Glomerular endothelial cell (primary cell): ENCODE measurements around the gene KIF25. TPM values are rescaled to one million over a fixed set of nuclear protein-coding genes. Genes with fewer than 3 reads are reported as not detected.

Source experiments
- DNase-seq: peaks from one replicate; pipeline ENCODE4 v3.0.0-alpha.2; 2011; ENCODE audit warnings: low read depth, low spot score; ENCODE audit errors: extremely low read depth
- total RNA-seq: library from RNA; depleted of rRNA; stranded (reverse); fragments of >200 nt; gene quantifications from 2 replicates; pipeline ENCODE4 v1.2.3, GENCODE V29; 2015

Gene KIF25
- total RNA-seq, 1 donor from 2014 or later: not detected

DNA sequence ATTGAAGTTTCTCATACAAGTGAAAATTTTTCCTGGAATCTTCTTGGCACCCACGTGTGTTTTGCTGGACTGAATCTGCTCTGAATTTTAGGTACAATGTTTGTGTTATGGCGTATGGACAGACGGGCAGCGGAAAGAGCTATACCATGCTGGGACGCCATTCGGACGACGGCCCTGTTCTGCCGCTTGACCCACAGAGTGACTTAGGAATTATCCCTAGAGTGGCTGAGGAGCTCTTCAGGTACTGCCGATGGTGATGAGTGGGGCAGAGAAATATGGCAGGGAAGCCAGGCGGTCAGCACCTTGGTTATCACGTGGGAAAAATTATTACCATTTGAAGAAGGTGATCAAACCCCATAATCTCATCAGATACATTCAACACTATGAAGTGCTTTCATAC, 36.3 kb downstream of the KIF25 start:
- no peak for DNase-seq

DNA sequence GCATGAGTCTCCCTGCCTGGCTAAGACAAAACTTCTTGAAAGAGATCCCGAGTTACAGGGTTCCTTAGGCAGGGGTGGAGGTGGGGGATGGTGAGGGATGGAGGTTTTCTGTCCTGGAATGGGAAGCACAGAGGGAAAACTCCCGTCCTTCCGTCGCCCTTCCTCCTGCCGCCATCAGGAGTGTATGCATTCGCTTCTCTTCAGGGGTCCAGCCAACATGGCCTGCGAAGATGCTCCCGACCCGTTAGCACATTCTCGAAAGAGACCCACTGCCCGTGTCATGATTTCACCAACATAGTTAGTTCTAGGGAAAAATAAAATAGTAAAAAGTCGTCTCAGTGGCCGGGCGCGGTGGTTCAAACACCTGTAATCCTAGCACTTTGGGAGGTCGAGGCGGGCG, 37.1 kb downstream of the KIF25 start:
- DNase-seq: no peak

DNA sequence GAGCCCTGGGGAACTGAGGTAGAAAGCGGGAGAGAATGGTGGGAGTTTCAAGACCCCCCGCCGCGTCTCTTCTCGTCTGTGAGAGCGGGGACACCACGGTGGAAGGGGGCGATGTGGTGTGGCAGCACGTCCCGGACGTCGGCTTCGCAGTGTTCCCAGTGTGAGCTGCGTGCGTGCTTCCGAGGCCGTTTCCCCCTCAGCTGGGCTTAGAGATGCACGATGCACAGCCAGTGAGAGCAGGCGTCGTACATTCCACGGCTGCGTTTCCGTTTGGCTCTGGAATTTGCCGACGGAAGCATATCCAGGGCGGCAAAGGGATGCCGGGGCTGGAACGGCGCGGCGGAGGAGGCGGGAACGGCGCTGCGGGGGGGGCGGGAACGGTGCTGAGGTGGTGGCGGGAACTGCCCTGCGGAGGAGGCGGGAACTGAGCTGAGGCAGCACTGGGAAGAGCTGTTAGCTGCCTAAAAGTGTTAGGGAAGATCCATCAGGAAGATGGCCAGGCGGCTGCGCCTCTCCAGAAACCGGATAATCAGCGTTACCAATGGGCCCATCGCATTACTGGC, 37.7 kb downstream of the KIF25 start:
- peak; percentile 56 for DNase-seq

DNA sequence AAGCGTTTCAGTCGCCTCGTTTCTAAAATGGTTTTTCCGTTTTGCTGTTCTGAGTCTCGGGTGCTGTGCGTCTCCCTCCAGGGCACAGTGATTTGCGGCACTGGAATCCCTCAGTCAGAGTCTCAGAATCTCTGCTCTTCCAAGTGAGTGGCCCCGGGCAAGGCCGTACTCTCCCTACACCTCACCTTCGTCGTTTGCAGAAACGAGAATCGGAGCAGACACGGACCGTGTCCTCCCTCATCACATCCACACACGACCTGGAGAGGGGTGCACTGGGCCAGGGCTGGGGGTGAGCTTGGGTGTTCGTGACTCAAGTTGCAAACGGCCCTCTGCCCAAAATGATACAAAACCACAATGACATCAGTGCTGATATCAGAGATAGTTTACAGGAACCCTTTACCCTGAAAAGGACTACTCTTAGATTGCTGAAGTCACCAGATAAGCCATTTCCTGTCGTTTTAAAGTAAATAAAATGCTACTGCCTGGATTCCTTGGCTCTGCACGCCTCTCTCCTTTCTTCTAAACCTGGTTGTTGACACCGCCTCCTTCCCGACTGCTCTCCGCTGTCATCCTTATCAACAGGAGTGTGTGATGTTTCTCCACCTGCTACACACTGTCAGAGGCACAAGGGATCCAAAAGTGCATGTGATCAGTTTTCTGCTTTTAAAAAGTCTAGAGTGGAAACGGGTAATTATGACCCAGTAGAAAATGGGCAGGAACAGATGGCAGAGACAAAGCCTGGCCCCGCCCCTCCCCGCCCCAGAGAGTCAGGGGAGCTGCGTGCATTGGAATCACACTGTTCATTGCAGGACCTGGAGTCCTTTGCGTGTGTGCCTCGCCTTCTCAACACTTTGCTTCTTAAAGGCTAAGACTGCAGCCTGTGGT, 38.4 kb downstream of the KIF25 start:
- DNase-seq: no peak

DNA sequence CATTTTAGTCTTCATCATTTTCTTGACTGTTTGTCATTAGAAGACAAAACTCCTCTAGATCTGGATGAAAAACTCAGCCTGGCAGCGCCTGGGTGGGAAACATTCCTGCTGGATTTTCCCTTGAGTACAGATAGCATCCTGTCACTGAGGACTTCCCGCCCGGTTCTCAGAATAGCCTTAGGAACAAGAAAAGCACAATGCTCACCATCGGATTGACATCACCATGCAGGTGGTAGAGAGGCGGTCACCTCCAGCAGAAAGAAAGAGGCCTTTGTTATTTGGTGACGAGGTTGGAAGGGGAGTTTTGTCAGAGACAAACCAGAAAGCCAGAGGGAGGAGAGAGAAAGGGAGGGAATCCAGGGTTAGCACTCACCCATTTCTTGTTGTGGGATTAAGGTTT, 39.8 kb downstream of the KIF25 start:
- no peak for DNase-seq

DNA sequence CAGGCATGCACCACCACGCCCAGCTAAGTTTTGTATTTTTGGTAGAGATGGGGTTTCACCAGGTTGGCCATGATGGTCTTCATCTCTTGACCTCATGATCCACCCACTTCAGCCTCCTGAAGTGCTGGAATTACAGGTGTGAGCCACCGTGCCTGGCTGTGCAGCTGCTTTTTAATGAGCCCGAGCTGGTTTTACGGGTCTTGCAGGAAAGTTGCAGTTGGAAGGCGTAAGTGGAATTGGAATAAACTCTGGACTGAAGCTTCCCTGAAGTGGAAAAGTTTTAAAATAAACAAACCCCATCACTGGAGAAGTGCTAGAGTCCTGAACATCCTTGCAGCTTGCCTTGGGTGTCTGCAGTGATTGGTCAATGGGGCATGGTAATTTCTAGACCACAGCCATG, 40.4 kb downstream of the KIF25 start:
- no peak for DNase-seq

DNA sequence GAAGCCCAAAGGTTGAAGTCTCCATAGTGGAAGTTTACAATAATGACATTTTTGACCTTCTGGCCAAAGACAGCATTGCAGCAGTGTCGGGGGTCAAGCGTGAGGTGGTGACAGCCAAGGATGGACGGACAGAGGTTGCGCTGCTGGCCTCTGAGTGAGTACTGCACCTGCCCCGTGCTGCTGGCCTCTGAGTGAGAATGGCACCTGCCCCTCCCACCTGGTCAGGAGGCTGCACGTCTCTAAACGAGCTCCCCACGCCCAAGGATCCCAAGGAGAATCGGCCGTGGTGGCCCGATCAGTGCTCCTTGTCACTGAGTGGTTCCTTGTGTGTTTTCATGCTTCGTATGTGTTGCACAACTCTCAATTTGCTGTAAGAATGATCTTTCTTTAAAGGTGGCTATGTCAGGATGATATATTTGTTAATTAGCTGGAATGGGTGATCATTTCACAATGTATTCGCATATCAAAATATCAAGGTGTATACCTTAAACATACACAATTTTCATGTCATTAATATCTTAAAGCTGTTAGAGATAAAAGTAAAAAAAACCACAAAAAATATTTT, 41.2 kb downstream of the KIF25 start:
- no peak for DNase-seq

DNA sequence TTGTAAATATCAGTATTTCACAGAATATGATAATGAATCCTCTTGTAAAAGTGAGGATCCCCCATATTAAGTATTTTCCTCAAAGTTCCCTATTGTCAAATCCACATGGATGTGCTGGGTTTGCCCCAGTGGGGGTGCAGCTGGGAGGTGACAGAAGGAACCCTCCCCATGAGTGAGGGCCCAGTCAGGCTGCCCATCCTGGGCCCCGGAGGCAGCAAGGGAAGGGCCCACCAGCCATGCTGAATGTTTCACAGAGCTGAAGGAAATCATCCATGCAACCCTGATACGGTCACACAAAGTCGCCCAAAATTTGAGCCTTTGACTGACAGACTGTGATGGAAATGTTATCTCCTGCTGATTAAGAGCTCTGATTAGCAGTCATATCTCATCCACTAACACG, 41.8 kb downstream of the KIF25 start:
- no peak for DNase-seq

DNA sequence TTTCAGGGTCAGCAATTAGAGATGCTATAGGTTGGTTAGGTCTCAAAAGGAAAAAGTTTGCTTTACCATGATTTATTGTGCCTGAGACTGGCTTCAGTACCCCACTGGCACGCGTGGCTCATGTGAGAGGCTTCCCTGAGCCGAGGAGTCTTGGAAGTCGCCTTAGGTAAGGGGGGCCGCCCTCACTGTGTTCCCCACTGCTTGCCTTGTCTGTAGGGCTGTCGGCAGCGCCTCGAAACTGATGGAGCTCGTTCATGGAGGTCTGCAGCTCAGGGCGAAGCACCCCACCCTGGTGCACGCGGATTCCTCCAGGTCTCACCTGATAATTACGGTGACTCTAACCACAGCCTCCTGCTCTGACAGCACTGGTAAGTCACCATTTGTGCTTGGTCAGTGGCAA, 42.4 kb downstream of the KIF25 start:
- DNase-seq: no peak

DNA sequence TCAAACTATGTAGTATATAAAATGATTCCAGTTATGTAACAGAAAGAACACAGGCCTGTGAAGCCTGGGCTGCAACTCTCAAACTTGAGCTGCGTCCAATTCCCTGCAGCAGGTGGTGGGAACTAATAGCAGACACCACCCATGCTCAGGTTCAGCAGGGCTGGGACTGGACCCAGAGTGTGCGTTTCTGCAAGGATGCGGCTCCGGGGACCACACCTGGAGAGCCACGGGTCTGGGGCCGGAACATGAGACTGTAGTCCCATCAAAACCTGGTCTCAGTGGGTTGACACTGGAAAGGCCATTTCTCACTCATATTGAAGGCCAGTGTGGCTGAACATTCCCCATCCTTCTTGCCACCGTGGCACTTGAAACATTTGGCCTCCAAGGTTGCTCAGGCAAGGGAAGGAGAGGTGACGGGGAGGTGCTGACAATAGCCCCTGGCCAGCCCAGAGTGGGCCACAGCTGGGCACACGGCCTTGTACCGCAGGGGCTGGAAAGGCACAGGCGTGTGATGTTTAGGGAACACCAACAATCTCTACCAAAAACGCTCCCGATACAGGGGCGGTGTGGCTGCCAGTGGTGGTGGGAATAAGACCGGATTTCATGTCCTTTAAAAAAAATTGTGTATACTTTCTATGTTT, 43.5 kb downstream of the KIF25 start:
- no peak for DNase-seq

DNA sequence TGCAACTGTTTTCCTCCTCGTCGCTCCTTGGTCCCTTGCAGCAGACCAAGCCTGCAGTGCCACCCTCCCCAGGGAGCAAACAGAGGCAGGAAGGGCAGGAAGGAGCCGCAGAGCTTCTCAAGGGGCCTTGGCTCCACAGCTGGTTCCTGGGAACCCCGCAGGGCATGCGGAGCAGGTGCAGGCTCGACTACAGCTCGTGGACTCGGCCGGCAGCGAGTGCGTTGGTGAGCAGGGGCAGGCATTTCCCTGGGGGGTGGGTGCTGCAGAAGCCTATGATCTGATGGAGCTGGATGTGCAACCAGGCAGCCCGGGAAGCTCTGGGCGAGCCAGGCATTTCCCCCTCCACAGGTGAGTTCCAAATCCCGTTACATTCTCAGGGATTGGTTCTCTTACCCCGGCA, 44.5 kb downstream of the KIF25 start:
- no peak for DNase-seq

DNA sequence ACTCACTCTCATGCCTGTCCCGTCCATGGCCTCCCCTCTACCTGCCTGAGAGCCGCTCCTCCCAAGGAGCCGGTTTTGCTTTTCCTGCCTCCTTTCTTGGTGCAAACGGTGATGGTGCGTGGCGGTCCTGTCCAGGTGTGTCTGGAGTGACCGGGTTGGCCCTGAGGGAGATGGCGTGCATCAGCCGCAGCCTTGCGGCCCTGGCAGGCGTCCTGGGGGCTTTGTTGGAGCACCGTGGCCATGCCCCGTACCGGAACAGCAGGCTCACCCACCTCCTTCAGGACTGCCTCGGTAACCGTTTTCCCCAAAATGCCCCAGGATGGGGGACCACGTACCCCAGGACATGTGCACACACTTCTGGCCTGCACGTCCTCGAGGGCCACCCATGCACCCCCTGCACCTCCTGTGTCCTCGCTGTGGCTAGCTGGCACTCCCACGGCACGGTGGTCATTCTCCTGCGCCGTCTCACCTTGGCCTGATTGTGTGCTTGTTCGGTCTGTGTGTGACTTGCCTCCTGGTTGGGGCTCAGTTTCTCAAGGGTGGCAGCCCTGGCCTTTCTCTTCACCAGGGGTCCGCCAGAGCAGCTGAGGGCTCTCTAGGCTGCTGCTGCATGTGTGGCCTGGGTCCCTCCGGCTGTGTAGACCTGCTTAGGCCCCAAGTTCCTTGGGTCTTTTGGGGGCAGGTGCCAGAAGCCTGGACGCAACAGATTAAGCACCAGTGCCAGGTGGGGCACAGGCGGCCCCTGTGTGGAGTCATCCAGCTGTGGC, 45.1 kb downstream of the KIF25 start:
- no peak for DNase-seq

DNA sequence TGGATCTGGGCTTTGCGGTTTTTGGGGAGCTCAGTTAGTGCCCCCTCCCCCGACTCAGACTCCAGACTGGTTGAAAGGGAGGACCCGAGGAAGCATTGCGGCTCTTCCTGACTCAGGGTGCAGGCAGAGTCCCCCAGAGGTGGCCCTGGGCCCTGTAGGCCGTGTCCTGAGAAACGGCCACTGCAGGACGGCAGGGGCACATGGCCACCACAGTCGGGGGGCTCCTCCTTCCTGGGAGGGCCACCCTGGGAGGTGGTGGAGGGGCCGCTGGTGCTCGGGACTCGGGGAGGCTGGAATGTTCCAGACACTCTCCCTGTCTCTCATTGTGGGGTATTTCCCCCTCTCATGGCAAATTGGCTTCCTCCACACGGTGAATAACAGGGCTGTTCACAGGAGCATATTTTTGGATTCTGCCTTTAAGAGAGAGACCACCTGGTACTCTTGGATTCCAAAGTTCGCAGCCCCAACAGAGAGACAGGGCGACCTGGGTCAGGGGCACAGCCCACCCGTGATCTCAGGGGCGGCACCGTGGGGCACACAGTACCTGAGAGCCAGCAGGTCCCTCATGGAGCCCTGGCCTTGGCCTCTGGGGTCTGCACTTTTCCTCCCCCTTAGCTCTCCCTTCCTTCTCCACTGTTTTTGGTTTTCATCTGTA, 45.8 kb downstream of the KIF25 start:
- DNase-seq: no peak

DNA sequence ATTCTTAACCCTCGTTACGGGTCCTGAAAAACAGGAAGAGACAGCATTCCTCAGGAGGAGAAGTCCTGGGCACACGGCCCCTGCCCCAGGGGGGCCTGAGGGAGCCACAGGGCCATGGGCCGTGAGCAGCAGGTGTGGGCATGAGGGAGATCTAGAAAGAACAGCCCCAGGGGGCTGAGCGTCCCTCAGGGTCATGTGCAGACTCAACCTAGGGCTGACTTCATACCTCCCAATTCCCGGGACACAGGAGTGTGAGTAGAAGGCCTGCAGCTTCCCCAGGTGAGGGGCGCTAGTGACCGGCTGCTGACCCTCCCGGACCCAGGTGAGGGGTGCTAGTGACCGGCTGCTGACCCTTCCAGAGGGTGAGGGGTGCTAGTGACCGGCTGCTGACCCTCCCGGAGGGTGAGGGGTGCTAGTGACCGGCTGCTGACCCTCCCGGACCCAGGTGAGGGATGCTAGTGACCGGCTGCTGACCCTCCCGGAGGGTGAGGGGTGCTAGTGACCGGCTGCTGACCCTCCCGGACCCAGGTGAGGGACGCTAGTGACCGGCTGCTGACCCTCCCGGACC, 46.5 kb downstream of the KIF25 start:
- no peak for DNase-seq

DNA sequence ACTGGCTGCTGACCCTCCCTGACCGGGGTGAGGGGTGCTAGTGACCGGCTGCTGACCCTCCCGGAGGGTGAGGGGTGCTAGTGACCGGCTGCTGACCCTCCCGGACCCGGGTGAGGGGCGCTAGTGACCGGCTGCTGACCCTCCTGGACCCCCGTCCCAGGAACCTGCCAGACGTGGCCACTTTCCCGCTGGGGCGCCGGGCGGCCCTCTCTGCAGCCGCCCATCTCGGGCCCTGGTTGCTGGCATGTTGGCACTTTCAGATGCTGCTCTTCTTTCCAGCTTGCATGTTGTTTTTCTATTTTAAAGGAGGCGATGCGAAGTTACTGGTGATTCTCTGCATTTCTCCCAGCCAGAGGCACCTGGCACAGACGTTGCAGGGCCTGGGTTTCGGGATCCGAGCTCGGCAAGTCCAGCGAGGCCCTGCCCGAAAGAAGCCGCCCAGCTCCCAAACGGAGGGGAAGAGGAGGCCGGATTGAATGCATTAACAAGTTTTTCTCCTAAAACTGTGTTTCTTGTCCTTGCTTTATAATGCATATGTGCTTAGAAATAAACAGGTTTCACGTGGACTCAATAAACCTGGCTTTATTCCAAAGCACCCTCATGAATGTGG, 47.2 kb downstream of the KIF25 start:
- DNase-seq: no peak

DNA sequence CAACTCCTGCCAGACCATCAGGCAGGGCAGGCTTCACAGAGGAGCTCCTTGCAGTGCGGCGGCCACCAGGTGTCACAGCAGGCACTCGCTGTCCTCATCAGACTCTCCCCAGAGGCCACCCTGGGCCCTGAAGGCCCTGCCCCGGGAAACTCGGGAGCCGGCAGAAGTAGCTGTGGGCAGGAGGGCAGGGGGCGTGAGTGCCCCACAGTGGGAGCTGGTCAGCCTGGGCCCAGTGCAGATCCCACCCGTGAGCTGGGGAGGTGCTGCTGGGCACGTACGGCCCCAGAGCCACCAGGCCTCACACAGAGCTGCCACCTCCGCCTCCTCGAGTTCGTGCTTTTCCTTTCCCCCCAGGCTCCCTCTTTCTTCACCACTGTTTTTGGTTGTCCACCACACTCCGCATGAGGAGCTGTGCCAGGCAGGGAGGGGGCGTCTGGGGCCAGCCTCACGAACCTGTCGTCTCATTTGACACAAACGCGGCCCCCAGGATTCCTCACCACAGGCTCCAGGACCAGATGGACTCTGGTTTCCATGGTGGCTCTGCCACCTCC, 47.7 kb downstream of the KIF25 start:
- no peak for DNase-seq

DNA sequence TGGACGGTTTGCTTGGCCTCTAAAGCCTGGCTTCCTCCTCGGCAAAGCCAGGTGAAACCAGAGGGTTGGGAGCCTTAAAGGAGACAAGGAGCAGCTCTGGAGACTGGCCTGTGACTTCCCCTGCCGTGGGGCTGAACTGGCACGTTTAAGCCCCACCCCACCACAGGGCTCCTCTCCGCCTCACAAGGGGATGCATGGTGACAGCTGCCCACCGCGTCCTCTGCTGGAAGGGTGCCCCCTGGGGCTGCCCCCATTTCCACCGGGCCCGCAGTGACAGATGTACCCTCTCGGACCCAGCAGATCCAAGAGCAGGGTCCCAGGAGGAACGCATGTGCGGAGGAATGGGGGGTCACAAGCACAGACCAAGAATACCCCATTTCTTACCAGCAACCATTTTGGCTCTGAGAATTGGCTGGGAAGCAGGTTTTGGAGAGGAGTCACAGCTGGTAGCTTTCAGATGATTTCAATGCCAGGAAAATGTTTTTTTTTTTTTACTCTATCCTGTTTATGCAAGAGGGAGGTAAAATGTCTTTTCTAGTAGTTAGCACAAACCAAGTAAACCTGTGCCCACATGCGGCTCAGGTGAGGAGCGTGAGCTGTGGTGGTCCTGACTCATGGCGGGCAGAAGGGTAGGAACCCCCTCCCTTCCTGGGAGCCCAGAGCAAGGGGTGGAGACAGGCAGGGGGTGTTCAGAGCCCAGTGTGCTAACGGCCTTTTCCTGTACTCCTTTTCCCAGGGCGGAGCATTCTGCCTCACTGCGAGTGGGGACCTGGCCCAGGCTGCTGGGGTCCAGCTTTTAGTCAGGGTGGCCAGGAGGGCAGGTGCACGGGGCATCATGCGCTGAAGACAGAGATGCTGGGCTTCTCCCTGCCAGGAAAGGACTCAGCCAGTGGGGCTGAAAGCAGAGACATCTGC, 48.5 kb downstream of the KIF25 start:
- no peak for DNase-seq

DNA sequence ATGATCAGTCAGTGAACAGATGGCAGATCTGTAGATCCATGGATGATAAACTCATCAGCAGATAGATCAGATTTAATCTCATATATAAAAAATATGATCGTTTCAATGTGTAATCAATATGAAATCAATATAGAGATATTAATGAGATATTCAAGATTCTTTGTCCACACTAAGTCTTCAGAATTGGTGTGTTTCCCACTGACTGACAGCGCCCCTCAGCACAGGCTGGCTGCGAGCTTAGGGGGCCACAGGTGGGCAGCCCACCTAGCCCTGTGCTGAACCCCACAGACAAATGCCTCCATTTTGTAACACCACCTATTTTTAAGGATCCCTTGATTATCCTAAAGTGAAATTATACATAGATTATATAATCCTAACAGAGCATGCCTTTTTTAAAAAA, 49.2 kb downstream of the KIF25 start:
- no peak for DNase-seq
